HG03135 (cell line): ENCODE results near the gene ABCF3.

Source experiments
- ATAC-seq: cut with Tn5 transposase; IDR thresholded peaks from one replicate; pipeline ENCODE4 v1.9.1; 2021; ENCODE audit warnings: mild to moderate bottlenecking, moderate library complexity; ENCODE audit not compliant: unreplicated experiment

The ABCF3 gene

GRCh38 chr3:184184546-184185230 is 1.3 kb upstream of the ABCF3 start:
- ATAC-seq: no peak

- ATAC-seq: peak; percentile 85
Measured at GRCh38 chr3:184185461-184186183, 377 bp upstream of the ABCF3 start.

- ATAC-seq: no peak
Measured at GRCh38 chr3:184186902-184187207, 856 bp downstream of the ABCF3 start.

- no peak for ATAC-seq
Measured at GRCh38 chr3:184188080-184188479, 2.1 kb downstream of the ABCF3 start.

DNA sequence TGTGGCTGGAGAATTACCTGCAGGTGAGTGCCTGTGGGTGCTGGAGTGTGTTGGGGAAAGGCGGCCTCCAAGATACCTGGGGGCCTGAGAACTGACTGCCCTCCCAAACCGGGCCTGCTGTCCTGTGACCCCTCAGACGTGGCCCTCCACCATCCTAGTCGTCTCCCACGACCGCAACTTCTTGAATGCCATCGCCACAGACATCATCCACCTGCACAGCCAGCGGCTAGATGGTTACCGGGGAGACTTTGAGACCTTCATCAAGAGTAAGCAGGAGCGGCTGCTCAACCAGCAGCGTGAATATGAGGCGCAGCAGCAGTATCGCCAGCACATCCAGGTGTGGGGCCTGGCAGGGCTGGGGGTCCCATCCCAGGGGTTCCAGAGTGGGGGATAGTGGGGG is 3.4 kb downstream of the ABCF3 start:
- no peak for ATAC-seq

DNA sequence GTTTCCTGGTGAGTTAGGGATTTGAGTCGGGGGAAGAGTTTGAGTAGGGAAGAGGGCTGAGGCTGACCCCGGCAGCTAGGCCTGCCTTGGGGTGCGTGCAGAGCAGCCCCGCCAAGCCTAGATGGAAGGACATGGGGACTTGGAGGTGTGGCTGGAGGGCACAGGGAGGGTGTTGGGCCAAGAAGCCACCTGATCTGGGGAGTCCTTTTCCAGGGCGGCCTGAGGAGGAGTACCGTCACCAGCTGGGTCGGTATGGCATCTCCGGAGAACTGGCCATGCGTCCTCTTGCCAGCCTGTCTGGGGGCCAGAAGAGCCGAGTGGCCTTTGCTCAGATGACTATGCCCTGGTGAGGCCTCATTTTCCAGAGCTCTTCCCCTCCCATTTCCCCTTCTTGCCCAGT is 6.9 kb downstream of the ABCF3 start:
- ATAC-seq: no peak

DNA sequence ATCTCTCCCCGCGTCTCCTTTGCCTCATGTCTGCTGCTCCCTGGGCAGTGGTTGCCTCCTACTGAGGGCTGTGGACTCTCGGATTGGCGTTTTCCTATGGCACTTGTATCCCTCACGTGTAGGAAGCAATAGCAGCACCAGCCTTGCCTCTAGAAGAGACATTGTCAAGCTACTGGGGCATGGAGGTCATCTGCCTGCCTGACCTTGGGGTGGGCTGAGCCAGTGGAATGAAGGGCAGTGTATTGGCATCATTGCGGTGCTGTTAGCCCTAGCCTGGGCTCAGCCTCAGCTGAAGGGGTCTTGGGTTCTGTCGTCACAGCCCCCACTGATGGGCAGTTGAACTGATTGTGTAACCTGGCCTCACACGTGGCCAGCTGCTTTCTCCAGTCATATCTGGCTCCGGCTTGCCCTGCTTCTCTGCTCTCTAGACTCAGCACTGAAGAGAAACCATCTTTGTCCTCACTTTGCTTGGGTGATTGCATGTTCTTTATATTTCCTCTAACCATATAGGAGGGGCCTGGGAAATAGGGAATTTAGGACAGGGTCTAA is 8.1 kb downstream of the ABCF3 start:
- no peak for ATAC-seq

- no peak for ATAC-seq
Measured at GRCh38 chr3:184196536-184196935, 10.5 kb downstream of the ABCF3 start.

DNA sequence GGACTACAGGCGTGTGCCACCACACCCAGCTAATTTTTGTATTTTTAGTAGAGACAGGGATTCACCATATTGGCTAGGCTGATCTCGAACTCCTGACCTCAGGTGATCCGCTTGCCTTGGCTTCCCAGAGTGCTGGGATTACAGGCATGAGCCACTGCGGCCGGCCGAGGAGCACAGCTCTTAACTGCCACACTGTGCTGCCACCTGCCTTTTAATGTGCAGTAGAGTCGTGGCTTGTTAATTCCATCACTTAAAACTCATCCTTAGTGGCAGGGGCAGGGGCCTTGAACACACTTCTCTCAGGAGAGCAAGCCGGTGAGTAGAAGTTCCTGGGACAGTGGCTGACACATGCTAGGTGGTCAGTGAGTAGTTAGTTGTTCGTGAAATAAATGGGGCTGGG is 12.5 kb downstream of the ABCF3 start:
- no peak for ATAC-seq

GRCh38 chr3:184200825-184201224 is 14.8 kb downstream of the ABCF3 start:
- ATAC-seq: no peak

- ATAC-seq: no peak
Measured at GRCh38 chr3:184203526-184203925, 17.5 kb downstream of the ABCF3 start.

- ATAC-seq: no peak
Measured at GRCh38 chr3:184209146-184209923, 23.3 kb downstream of the ABCF3 start.

- no peak for ATAC-seq
Measured at GRCh38 chr3:184211297-184211696, 25.3 kb downstream of the ABCF3 start.

DNA sequence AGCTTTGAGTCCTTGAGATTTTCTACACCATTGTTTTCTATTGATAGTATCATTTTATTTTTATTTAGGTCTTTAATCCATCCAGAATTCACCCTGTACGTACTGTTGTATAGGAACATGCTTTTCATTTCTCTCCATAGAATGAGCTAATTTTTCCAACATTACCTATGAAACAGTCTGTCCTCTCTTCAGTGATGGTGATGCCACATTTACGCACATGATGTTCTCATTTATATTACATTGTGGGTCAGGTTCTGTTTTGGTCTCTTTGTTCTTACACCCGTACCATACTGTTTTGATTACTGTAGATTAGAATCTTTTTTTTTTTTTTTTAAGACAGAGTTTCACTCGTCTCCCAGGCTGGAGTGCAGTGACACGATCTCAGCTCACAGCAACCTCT is 25.7 kb downstream of the ABCF3 start:
- no peak for ATAC-seq

GRCh38 chr3:184218814-184219213 is 32.8 kb downstream of the ABCF3 start:
- ATAC-seq: no peak

DNA sequence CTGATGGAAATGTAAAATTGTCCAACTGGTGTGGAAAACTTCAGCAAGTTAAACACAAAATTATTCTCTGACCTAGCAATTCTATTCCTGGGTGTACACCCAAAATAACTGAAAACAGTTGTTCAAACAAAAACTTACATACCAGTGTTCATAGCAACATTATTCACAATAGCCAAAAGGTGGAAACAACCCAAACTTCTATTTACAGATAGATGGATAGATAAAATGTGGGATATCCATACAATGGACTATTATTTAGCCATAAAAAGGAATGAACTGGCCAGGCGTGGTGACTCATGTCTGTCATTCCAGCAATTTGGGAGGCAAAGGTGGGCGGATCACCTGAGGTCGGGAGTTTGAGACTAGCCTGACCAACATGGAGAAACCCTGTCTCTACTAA is 36.5 kb downstream of the ABCF3 start:
- no peak for ATAC-seq

GRCh38 chr3:184223946-184224345 is 37.9 kb downstream of the ABCF3 start:
- no peak for ATAC-seq

DNA sequence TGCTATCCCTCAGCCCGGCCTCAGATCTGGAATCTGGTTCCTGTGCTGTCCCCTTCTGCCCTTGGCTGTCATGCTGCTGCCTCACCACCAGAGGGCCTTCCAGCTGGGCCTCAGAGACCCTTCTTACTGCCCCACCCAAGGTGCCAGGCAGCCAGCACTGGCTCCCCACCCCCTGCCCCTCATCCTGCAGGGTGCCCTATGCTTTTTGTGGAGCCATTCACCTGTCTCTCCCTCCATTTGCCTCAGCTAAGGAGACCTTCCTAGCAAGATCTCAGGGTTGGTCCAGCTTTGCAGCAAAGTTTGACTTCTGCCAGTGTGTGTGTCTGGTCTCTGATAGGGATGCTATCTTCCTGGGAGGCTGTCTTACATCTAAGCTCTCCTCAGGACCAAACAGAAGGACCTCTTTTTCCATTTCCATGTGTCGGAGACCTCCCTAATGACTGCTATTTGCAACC is 41.5 kb downstream of the ABCF3 start:
- peak; percentile 46 for ATAC-seq

- no peak for ATAC-seq
Measured at GRCh38 chr3:184228376-184229137, 42.6 kb downstream of the ABCF3 start.

DNA sequence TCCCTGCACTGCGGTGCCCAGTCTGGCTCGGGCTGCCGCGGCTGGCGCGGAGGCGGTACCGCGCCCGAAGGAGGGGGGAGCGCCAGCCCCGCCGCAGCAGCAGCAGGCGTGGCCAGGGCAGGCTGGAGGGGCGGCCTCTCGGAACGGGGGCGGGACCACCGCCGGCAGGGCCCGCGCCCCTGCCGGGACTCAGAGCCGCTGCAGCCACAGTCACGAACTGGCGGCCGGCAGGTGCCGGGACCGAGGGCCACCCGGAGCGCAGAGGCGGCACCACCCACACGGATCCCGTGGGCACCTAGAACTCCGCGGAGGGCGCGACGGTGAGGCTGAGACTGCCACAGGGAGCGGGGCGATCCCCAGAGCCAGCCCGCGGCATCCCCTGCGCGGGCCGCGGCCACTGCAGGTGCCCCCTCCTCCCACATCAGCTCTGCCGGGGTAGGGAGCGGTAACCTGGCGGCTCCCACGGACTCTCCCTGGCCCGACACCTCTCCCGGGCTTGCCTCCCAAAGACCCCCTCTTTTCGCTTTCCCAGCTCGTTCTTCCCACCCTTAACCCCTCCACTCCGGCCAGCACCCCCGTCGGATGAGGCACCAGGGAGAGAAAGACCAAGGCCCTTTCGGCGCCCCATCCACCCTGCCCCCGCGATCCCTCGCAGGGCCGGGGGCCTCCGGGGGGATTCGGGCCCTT is 43.5 kb downstream of the ABCF3 start, which contains the start of gene VWA5B2:
VWA5B2 (plus strand) TSS at position 192 of the 687 bp plus-strand sequence. CDS start 944 bp downstream, outside the sequence.
- ATAC-seq: peak; percentile 78
